ENCODE measurements around the gene ADGRB3.

DNA sequence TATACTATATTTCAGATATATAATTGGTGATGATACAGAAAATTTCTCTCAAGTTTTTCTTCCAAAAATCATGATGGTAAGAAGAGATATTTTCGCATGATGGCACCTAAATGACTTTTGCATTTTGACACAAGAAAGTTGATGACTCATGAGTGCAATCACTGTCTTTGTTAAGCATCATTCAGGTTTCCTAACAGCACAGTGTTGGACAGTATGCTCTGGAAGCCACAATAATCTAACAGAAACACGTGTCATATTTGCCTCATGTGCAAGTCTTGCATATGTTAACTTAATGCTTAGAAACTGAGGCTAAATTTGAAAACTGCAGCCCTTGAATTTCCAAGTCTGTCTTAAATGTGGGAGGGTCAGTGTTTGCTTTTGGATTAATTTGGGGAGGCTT, 628.2 kb downstream of the ADGRB3 start:
- TF ChIP-seq SUPT20H (IDR thresholded peaks at IDR 0.05; ENCODE audit: borderline replicate concordance, control insufficient read depth, low read depth, low read length) (no peak), RCOR1 (conservative IDR thresholded peaks at IDR 0.05; ENCODE audit: low read depth, low read length) (no peak), ZNF384 (IDR thresholded peaks at IDR 0.05; ENCODE audit: borderline replicate concordance, low read depth, low read length) (no peak), SPI1 (IDR thresholded peaks at IDR 0.05; ENCODE audit: borderline replicate concordance, insufficient read depth, low read depth, low read length) (no peak), EZH2 (IDR thresholded peaks at IDR 0.05; ENCODE audit: borderline replicate concordance, control insufficient read depth, low read depth, low read length) (no peak), NR2C2 (IDR thresholded peaks at IDR 0.05; ENCODE audit: borderline replicate concordance, control insufficient read depth, insufficient read length, low read depth) (no peak), PRDM15 (CRISPR knock-in tag; IDR thresholded peaks at IDR 0.05) (no peak)
- TF ChIP-seq, protein P1, sequence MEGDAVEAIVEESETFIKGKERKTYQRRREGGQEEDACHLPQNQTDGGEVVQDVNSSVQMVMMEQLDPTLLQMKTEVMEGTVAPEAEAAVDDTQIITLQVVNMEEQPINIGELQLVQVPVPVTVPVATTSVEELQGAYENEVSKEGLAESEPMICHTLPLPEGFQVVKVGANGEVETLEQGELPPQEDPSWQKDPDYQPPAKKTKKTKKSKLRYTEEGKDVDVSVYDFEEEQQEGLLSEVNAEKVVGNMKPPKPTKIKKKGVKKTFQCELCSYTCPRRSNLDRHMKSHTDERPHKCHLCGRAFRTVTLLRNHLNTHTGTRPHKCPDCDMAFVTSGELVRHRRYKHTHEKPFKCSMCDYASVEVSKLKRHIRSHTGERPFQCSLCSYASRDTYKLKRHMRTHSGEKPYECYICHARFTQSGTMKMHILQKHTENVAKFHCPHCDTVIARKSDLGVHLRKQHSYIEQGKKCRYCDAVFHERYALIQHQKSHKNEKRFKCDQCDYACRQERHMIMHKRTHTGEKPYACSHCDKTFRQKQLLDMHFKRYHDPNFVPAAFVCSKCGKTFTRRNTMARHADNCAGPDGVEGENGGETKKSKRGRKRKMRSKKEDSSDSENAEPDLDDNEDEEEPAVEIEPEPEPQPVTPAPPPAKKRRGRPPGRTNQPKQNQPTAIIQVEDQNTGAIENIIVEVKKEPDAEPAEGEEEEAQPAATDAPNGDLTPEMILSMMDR (IDR thresholded peaks at IDR 0.05 in 2 of 3, conservative IDR thresholded peaks at IDR 0.05 in 1 of 3; ENCODE audit: control insufficient read depth in 2 of 3, extremely low read depth in 1 of 3, insufficient read depth in 1 of 3, low read depth in 3 of 3, low read length in 3 of 3): no peak
- TF ChIP-seq, protein P2, sequence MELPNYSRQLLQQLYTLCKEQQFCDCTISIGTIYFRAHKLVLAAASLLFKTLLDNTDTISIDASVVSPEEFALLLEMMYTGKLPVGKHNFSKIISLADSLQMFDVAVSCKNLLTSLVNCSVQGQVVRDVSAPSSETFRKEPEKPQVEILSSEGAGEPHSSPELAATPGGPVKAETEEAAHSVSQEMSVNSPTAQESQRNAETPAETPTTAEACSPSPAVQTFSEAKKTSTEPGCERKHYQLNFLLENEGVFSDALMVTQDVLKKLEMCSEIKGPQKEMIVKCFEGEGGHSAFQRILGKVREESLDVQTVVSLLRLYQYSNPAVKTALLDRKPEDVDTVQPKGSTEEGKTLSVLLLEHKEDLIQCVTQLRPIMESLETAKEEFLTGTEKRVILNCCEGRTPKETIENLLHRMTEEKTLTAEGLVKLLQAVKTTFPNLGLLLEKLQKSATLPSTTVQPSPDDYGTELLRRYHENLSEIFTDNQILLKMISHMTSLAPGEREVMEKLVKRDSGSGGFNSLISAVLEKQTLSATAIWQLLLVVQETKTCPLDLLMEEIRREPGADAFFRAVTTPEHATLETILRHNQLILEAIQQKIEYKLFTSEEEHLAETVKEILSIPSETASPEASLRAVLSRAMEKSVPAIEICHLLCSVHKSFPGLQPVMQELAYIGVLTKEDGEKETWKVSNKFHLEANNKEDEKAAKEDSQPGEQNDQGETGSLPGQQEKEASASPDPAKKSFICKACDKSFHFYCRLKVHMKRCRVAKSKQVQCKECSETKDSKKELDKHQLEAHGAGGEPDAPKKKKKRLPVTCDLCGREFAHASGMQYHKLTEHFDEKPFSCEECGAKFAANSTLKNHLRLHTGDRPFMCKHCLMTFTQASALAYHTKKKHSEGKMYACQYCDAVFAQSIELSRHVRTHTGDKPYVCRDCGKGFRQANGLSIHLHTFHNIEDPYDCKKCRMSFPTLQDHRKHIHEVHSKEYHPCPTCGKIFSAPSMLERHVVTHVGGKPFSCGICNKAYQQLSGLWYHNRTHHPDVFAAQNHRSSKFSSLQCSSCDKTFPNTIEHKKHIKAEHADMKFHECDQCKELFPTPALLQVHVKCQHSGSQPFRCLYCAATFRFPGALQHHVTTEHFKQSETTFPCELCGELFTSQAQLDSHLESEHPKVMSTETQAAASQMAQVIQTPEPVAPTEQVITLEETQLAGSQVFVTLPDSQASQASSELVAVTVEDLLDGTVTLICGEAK (IDR thresholded peaks at IDR 0.05; ENCODE audit: borderline replicate concordance): no peak
